ENCODE measurements around the gene RGL2.

DNA sequence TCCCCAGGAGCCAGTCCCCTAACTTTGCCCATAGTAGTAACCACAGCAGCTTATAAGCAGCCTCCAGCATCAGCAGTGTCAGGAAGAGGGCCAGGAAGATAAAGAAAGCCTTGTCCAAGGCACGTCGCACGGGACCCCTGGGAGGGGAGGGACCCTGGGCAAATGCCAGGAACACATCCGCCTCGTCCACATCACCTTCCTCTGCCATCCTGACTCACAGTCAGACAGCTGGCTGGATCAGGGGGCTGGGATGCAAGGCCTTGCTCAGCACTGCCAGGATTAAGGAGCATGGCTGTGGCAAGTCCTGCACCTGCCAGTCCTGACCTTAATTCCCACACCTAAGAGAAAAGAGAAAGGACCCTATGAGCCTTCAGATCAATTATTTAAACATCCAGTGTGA is 30.3 kb upstream of the RGL2 start:
- TF ChIP-seq EZH2 (IDR thresholded peaks at IDR 0.05; ENCODE audit: insufficient read depth, poor library complexity, severe bottlenecking) (no peak), EZH2phosphoT487 (IDR thresholded peaks at IDR 0.05; ENCODE audit: insufficient read depth, low read depth) (no peak)
